Lower lobe of right lung (tissue), 2 donors: ENCODE measurements around the gene RP2. TPM values are rescaled to one million over a fixed set of nuclear protein-coding genes. Genes with fewer than 3 reads are reported as not detected.

Source experiments
- ATAC-seq, 2 donors: fragments of 200-7000 bp; cut with Tn5 transposase; one replicate each; pipeline ENCODE4 v1.9.1; 2020 to 2022; ENCODE audit warnings: mild to moderate bottlenecking in 2 of 2, moderate library complexity in 2 of 2
- DNase-seq: peaks from one replicate; pipeline ENCODE4 v3.0.0-alpha.2; 2020
- H3K27ac ChIP-seq: fragments of 200-600 bp; one replicate; pipeline ENCODE4 v1.8.0; 2022
- H3K27me3 ChIP-seq: fragments of 200-600 bp; one replicate; pipeline ENCODE4 v1.8.0; 2022; ENCODE audit warnings: low read depth
- H3K36me3 ChIP-seq: fragments of 200-600 bp; one replicate; pipeline ENCODE4 v1.8.0; 2022; ENCODE audit warnings: mild to moderate bottlenecking
- H3K4me1 ChIP-seq: fragments of 200-600 bp; one replicate; pipeline ENCODE4 v1.8.0; 2022
- H3K4me3 ChIP-seq: fragments of 200-600 bp; one replicate; pipeline ENCODE4 v1.8.0; 2022; ENCODE audit warnings: mild to moderate bottlenecking
- H3K9me3 ChIP-seq: fragments of 200-600 bp; one replicate; pipeline ENCODE4 v1.8.0; 2022
- intact Hi-C: fragments of 100-400 bp; cut with DNase I; formaldehyde crosslinking; loops from one replicate; pipeline ENCODE4 v1.11.0; 2022
- total RNA-seq: library from RNA; stranded (reverse); fragmentation: NEBNext Ultra II Directional; extraction: Animal tissue kit (Norgen Biotek cat#: 25700); gene quantifications from one replicate; pipeline ENCODE4 v1.2.1, GENCODE V29; 2021
- TF ChIP-seq, protein P1 (sequence below): fragments of 200-600 bp; IDR thresholded peaks from one replicate; pipeline ENCODE4 v1.8.0; 2022; ENCODE audit warnings: antibody characterized with exemption, mild to moderate bottlenecking
- donor health status: DM: no; HTN: yes; CAD: no; lungs with severe emphysema.

The RP2 gene
- total RNA-seq, 1 donor from 2014 or later, result 16.8 TPM

DNA sequence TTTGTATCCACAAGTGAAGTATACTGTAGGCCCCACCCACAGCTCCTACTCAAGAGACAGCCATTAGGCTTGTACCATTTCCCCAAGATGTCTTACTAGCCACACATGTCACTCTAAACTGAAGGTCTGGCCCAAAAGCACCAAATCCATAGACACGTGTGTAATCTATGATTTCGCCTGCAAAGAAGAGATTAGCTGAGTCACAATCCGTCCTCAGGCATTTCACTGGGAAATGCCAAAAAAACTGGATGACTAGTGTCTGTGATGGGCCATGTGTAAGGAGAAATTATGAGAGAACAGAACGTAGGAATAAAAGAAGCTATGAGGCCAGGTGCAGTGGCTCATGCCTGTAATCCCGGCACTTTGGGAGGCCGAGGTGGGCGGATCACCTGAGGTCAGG, 21.9 kb upstream of the RP2 start:
- H3K27me3 ChIP-seq, result no peaks in the 10 kb centered on the region
- TF ChIP-seq, protein P1, sequence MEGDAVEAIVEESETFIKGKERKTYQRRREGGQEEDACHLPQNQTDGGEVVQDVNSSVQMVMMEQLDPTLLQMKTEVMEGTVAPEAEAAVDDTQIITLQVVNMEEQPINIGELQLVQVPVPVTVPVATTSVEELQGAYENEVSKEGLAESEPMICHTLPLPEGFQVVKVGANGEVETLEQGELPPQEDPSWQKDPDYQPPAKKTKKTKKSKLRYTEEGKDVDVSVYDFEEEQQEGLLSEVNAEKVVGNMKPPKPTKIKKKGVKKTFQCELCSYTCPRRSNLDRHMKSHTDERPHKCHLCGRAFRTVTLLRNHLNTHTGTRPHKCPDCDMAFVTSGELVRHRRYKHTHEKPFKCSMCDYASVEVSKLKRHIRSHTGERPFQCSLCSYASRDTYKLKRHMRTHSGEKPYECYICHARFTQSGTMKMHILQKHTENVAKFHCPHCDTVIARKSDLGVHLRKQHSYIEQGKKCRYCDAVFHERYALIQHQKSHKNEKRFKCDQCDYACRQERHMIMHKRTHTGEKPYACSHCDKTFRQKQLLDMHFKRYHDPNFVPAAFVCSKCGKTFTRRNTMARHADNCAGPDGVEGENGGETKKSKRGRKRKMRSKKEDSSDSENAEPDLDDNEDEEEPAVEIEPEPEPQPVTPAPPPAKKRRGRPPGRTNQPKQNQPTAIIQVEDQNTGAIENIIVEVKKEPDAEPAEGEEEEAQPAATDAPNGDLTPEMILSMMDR, result no peak
- no peaks in the 10 kb centered on the region for H3K9me3 ChIP-seq
- no peaks in the 10 kb centered on the region for H3K36me3 ChIP-seq
- no peaks in the 10 kb centered on the region for H3K4me1 ChIP-seq
- no peak for ATAC-seq
- intact Hi-C loops, result no loop called here
- no peak overlapping the region for H3K27ac ChIP-seq
- DNase-seq, result no peak
- H3K4me3 ChIP-seq, result no peak overlapping the region

GRCh38 chrX:46819136-46819535, 17.7 kb upstream of the RP2 start:
- DNase-seq (no peak), ATAC-seq (no peak)
- H3K27ac ChIP-seq, result no peak overlapping the region
- H3K36me3 ChIP-seq, result no peaks in the 10 kb centered on the region
- H3K4me3 ChIP-seq, result no peak overlapping the region
- no peaks in the 10 kb centered on the region for H3K27me3 ChIP-seq
- intact Hi-C loops, result no loop called here
- no peaks in the 10 kb centered on the region for H3K9me3 ChIP-seq
- H3K4me1 ChIP-seq, result no peaks in the 10 kb centered on the region
- TF ChIP-seq, protein P1, result no peak

- H3K36me3 ChIP-seq, result no peaks in the 10 kb centered on the region
- TF ChIP-seq, protein P1, result no peak
- no peak overlapping the region for H3K27ac ChIP-seq
- H3K4me1 ChIP-seq, result no peaks in the 10 kb centered on the region
- H3K9me3 ChIP-seq, result no peaks in the 10 kb centered on the region
- no peak overlapping the region for H3K4me3 ChIP-seq
- ATAC-seq (no peak), DNase-seq (no peak)
- no peaks in the 10 kb centered on the region for H3K27me3 ChIP-seq
- intact Hi-C loops, result no loop called here
Observed at GRCh38 chrX:46820391-46821100, 16.3 kb upstream of the RP2 start.

DNA sequence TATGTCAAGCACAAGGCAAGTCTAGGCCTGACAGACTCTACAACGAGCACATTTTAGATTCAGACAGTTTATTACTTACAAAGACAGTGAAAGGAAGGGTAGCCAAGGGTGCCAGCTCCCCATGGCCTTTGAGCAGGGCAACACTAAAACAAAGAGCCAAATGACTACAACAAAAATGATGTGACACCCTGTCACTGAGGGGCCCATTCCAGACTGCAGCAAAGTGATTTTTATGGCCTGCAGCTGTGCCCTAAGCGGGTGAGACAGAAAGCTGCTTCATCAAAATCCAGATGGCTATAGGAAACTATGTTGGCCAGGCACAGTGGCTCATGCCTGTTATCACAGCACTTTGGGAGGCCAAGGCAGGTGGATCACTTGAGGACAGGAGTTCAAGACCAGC, 13.4 kb upstream of the RP2 start:
- Histone ChIP-seq H3K36me3 (no peaks in the 10 kb centered on the region), H3K27me3 (no peaks in the 10 kb centered on the region), H3K9me3 (no peaks in the 10 kb centered on the region), H3K4me3 (no peak overlapping the region), H3K4me1 (no peaks in the 10 kb centered on the region), H3K27ac (no peak overlapping the region)
- DNase-seq (no peak), ATAC-seq (no peak)
- TF ChIP-seq, protein P1, result no peak
- intact Hi-C loops, result no loop called here

GRCh38 chrX:46831765-46832327, 5.0 kb upstream of the RP2 start:
- Histone ChIP-seq H3K9me3 (no peaks in the 10 kb centered on the region), H3K4me3 (no peak overlapping the region), H3K36me3 (no peaks in the 10 kb centered on the region), H3K27me3 (no peaks in the 10 kb centered on the region), H3K27ac (no peak overlapping the region), H3K4me1 (no peaks in the 10 kb centered on the region)
- intact Hi-C loops, result no loop called here
- TF ChIP-seq, protein P1, result no peak
- ATAC-seq (no peak), DNase-seq (no peak)
